ENCODE measurements around the gene PTPN6. TPM values are rescaled to one million over a fixed set of nuclear protein-coding genes. Genes with fewer than 3 reads are reported as not detected.
"Not testable (repeated sequence)": the region's sequence is repeated elsewhere in the genome, so short reads cannot be mapped to it uniquely, and the experiment has no call there.

Gene PTPN6
- total RNA-seq, result 10 to 100 TPM; 13.0 to 18.9 TPM
- long read RNA-seq, transcript PTPN6-201 (16 exons, 2,245 nt), result major isoform, 6 of 7 reads
- long read RNA-seq, partial matches to known transcripts, result 0 of 7 reads
- long read RNA-seq, other reads (novel, unspliced or antisense), result 1 of 7 reads

DNA sequence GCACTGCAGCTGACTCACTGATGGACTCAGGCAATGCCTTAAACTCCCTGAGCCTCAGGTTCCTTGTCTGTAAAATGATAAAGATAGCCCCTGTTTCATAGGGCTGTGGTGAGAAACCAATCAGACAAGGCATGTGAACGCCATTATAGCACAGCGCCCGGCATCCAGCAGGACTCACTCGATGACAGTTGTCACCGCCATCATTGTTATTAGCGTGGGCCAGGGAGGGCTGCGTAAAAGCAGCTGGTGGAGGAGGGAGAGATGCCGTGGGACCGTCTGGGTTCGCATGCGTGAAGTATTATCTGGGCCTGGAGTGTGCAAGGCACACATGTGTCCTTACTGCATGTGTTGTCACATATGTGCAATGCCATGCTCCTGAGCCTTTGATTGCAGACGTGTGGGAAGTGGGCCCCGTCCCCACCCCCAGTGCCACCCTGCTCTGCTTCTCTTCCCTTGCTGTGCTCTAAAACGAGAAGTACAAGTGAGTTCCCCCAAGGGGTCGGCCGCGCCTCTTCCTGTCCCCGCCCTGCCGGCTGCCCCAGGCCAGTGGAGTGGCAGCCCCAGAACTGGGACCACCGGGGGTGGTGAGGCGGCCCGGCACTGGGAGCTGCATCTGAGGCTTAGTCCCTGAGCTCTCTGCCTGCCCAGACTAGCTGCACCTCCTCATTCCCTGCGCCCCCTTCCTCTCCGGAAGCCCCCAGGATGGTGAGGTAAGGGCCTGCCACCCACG, at the start of gene PTPN6:
Gene PTPN6, plus strand, starts transcription at position 546 of the 730 bp plus-strand sequence. Its CDS starts 157 bp downstream, at position 703.
- peak; percentile 57 for DNase-seq
- peak; percentile 22 to 27 for ATAC-seq
- intact Hi-C loops (cut with DNase I), result no loop called here

DNA sequence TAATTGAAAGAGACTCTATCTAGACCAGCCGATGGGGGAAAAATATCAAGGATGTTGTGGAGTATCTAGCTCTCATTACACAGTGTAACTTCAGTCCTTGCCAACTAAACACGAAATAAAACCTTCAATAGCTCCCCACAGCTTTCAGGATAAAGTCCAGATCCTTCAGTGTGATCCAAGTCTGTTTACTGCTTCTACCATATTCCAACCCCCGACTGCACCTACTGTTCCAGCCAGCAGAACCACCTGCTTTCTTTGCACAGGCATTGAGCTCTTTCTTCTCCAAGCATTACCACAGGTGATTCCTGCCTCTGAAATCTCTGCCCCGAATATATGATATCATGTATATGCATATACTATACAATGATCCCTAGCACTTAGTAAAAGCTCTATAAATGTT, 48.7 kb upstream of the PTPN6 start:
- intact Hi-C loops (cut with DNase I), result no loop called here
- ATAC-seq, result no peak
- DNase-seq, result no peak

DNA sequence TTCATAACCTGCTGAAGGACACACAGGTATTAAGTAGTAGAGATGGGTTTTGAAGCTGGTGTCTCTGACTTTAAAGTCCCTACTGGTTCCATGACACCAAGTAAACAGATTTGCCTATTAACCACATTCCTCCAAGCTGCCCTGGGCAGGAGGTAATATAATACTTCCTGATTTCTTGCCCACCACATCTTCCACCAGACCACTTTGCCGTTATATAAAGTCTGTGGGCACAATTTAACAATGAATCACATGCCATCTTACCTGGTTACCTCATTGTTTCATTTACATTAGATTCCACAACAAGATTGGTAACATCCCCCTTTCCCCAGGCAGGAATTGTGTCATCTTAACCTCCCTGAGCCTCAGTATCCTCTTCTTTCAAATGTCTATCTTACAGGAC, 47.4 kb upstream of the PTPN6 start:
- intact Hi-C loops (cut with DNase I), result no loop called here
- ATAC-seq, result no peak
- no peak for DNase-seq

DNA sequence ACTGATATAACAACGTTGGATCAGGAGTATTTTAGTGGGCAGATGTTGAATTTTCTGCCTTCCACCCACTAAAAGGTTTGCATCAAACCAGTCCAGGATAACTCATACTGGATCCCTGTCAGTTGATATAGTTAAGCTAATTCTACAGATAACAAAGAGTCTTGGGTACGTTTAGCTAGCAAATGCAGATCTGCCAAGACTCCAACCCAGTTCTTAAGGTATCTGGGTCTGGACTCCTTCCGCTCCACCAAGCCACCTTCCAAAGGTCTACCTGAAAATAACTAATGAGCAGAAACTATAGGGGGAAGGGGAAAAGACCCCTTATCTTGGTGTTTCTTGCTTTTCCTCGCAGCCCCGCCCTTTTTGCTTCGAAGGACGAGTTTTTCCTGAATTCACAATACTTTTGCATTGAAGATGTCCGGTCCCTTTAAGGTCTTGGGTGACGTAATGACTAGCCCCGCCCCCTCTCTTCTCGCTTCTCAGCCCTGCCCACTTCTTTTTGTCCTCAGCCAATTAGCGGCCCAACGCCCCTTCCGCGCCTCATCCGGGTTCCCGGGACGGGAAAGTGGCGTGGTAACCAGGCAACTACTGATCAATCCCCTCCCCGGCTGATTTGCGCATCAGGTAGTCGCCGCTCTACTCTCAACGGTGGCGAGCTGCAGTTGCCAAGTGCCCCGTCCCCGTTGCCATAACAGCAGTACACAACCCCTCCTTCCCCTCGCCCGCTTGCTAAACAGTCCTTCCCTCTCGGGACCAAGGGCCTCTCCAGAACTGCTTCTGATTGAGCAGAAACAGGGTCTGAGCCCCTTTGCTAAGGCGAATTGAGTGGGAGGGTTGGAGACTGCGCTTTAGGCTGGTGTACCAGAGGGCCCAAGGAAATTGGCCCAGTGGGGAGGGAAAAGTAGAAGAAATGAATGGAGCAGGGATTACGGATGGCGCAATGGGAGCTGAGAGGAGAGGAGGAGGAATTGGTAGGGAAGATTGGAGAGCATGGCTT, 46.6 kb upstream of the PTPN6 start, which contains the start of gene LRRC23:
Gene LRRC23, plus strand, starts transcription at position 543 of the 997 bp plus-strand sequence. CDS start 812 bp downstream, outside the sequence.
- ATAC-seq (peak; percentile 98), DNase-seq (peak; percentile 99)
- intact Hi-C loops (cut with DNase I), result no loop called here

DNA sequence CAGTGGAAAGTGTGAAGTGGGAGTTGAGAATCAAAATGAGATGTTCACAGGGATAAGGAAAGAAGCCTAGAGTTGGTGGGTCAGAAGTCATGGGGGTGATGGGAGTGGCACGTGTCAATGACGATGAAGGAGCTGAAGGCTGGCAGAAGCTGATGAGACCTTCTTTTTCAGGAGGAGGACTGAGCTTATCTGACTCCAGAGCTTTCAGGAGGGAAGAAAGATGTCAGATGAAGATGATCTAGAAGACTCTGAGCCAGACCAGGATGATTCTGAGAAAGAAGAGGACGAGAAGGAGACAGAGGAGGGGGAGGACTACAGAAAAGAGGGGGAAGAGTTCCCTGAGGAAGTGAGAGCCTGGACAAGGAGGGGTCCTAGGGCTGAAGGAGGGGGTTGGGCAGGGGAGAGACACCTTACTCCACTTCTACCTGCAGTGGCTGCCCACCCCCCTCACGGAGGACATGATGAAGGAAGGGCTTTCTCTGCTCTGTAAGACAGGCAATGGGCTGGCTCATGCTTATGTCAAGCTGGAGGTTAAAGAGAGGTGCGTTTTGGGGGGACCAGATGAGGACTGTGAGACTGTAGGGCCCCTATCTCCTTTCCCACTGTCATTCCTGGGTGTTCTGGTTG, 45.6 kb upstream of the PTPN6 start:
- no peak for ATAC-seq
- intact Hi-C loops (cut with DNase I), result no loop called here
- no peak for DNase-seq

- ATAC-seq; intact Hi-C loops (cut with DNase I); DNase-seq: not testable (repeated sequence)
Measured at GRCh38 chr12:6908141-6908540, 43.0 kb upstream of the PTPN6 start.

GRCh38 chr12:6909421-6910145, 41.6 kb upstream of the PTPN6 start:
- DNase-seq (no peak), ATAC-seq (no peak)
- intact Hi-C loops (cut with DNase I), result no loop called here

DNA sequence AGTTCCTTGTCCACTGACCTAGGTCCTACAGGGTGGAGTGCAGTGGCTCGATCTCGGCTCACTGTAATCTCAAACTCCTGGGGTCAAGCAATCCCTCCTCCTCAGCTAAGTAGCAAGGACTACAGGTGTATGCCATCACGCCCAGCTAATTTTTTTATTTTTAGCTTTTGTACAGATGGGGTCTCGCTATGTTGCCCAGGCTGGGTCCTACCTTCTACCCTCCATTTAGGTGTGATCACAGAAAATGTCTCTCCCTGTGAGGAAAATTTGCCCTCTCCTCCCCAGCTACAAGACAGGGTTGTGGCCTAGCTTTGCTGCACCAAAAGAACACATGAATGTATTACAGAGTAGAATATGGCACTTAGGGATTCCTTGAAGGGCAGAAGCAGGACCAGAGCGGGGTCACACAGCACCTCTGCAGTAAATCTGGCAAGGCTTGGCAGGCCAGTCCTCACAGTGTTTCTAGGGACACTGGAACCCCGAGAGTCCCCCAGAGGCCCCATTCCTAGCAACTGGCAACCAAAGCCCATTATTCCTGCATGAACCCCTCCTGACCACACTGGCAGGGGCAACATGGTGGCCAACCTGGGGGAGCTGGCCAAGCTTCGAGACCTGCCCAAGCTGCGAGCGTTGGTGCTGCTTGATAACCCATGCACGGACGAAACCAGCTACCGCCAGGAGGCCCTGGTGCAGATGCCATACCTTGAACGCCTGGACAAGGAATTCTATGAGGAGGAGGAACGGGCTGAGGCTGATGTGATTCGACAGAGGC, 38.8 kb upstream of the PTPN6 start:
- ATAC-seq, result no peak
- intact Hi-C loops (cut with DNase I), result no loop called here
- no peak for DNase-seq

DNA sequence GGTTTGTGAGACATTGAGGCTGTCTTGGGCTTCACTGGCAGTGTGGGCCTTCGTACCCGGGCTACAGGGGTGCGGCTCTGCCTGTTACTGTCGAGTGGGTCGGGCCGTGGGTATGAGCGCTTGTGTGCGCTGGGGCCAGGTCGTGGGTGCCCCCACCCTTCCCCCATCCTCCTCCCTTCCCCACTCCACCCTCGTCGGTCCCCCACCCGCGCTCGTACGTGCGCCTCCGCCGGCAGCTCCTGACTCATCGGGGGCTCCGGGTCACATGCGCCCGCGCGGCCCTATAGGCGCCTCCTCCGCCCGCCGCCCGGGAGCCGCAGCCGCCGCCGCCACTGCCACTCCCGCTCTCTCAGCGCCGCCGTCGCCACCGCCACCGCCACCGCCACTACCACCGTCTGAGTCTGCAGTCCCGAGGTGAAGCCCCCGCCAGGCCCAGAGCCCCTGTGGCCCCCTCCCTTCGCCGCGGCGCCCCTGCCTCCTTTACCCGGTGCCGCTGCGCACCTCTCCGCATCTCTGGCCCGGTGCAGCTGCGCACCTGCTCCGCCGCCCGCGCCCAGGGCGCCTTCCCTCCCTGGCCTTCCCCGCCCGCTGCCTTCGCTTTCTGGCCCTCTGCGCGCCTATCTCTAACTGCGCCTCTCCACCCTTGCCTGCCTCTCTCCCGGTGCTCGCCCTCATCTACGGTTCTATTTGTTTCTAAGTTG, 36.8 kb upstream of the PTPN6 start, which contains the start of gene ENO2:
Gene ENO2, plus strand, starts transcription at position 335 of the 701 bp plus-strand sequence. CDS start 1,253 bp downstream, outside the sequence.
- ATAC-seq (peak; percentile 93 to 95), DNase-seq (peak; percentile 87)
- intact Hi-C loops (cut with DNase I), result no loop called here

GRCh38 chr12:6914947-6915788, 36.0 kb upstream of the PTPN6 start:
- intact Hi-C loops (cut with DNase I), result no loop called here
- DNase-seq (peak; percentile 49), ATAC-seq (peak; percentile 3 to 8)

- ATAC-seq, result no peak
- no peak for DNase-seq
- intact Hi-C loops (cut with DNase I), result no loop called here
Measured at GRCh38 chr12:6915789-6916285, 35.3 kb upstream of the PTPN6 start.

DNA sequence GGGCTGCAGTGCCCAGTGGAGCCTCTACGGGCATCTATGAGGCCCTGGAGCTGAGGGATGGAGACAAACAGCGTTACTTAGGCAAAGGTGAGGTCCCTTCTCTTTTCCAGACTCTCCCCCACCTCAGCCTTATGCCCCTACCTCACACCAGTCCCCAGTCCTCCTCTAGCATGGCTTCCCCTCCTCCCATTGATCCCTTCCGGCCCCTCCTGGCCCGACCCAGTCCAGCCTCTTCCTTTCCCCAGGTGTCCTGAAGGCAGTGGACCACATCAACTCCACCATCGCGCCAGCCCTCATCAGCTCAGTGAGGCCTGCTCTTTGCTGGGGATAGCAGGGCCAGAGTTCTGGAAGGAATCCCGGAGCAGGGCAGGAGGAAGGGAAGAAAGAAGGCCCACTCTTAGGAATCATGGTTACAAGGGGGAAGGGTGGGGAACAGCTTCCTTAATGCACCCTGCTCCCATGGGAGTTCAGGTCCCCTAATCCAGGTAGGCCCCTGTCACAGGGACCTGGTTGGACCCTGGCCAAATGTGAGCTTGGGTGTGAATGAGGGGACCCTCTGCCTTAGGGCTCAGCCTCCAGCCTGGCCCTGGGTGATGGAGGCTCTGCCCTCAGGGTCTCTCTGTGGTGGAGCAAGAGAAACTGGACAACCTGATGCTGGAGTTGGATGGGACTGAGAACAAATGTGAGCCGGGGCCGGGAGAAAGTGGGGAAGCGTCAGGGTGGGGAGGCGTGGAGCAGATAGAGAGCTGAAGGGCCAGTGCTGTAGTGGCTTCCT, 34.5 kb upstream of the PTPN6 start:
- DNase-seq (no peak), ATAC-seq (no peak)
- intact Hi-C loops (cut with DNase I), result no loop called here

GRCh38 chr12:6917491-6918231, 33.5 kb upstream of the PTPN6 start:
- ATAC-seq (no peak), DNase-seq (no peak)
- intact Hi-C loops (cut with DNase I), result no loop called here

DNA sequence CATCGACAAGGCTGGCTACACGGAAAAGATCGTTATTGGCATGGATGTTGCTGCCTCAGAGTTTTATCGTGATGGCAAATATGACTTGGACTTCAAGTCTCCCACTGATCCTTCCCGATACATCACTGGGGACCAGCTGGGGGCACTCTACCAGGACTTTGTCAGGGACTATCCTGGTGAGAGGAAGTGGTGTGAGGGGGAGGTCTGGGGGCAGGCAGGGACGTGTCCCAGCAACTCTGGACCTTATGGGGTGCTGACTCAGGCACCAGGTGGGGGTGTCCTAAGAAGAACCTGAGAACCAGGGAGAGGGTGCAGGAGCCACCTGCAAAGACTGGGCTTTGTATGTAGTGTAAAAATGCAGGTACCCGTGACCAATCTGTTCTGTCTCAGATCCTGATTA, 31.6 kb upstream of the PTPN6 start:
- intact Hi-C loops (cut with DNase I), result no loop called here
- ATAC-seq, result no peak
- DNase-seq, result no peak

- DNase-seq (no peak), ATAC-seq (no peak)
- intact Hi-C loops (cut with DNase I), result no loop called here
Measured at GRCh38 chr12:6921539-6921938, 29.6 kb upstream of the PTPN6 start.
